IMR-90 (cell line): ENCODE results near the gene ZCWPW1. TPM values are rescaled to one million over a fixed set of nuclear protein-coding genes. Genes with fewer than 3 reads are reported as not detected.

Source experiments
- CEBPB ChIP-seq: IDR thresholded peaks from 2 replicates; pipeline ENCODE4 v1.6.1; 2012; ENCODE audit warnings: low read depth, low read length, improper control_type of control experiment
- CHD1 ChIP-seq: IDR thresholded peaks from 2 replicates; pipeline ENCODE4 v1.6.1; 2012; ENCODE audit warnings: low read depth, low read length, improper control_type of control experiment
- SMC3 ChIP-seq: fragments of 150-350 bp; IDR thresholded peaks from 2 replicates; pipeline ENCODE4 v1.6.1; 2016; ENCODE audit warnings: low read depth, mild to moderate bottlenecking, antibody characterized with exemption, low read length, moderate library complexity
- polyA plus RNA-seq, 3 experiments: library from polyadenylated mRNA; depleted of rRNA; stranded (reverse); fragments of >200 nt; gene quantifications; 2 replicates each; pipeline ENCODE4 v1.2.3, GENCODE V29; 2012; ENCODE audit warnings: low replicate concordance in 1 of 3
- total RNA-seq: library from RNA; depleted of rRNA; stranded (reverse); fragments of >200 nt; gene quantifications from 2 replicates; pipeline ENCODE4 v1.2.3, GENCODE V29; 2012
- TF ChIP-seq, protein P1 (sequence below): fragments of 150-350 bp; IDR thresholded peaks from 2 replicates; pipeline ENCODE4 v1.6.1; 2016; ENCODE audit warnings: low read depth, mild to moderate bottlenecking, low read length, moderate library complexity, borderline replicate concordance

Gene ZCWPW1
- total and polyA plus RNA-seq, 2 of the 4 experiments (the other 2 are of a cell fraction), result 0.72 to 1.3 TPM

- no peak for TF ChIP-seq SMC3
- TF ChIP-seq, protein P1, sequence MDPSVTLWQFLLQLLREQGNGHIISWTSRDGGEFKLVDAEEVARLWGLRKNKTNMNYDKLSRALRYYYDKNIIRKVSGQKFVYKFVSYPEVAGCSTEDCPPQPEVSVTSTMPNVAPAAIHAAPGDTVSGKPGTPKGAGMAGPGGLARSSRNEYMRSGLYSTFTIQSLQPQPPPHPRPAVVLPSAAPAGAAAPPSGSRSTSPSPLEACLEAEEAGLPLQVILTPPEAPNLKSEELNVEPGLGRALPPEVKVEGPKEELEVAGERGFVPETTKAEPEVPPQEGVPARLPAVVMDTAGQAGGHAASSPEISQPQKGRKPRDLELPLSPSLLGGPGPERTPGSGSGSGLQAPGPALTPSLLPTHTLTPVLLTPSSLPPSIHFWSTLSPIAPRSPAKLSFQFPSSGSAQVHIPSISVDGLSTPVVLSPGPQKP, result no peak
- no peak for TF ChIP-seq CEBPB
- TF ChIP-seq CHD1, result no peak
These were observed 38.4 kb upstream of the ZCWPW1 start (continued) for GRCh38 chr7:100466653-100467605.
